GM11168 (cell line): ENCODE results near the gene ZNF511.

ENCODE experiments used
- in situ Hi-C: fragments of 300-500 bp; cut with MboI; formaldehyde crosslinking; loops from one replicate; pipeline ENCODE4 v1.12.0; 2022; ENCODE audit warnings: low sequenced_read_pairs; ENCODE audit not compliant: unreplicated experiment

Gene ZNF511

DNA sequence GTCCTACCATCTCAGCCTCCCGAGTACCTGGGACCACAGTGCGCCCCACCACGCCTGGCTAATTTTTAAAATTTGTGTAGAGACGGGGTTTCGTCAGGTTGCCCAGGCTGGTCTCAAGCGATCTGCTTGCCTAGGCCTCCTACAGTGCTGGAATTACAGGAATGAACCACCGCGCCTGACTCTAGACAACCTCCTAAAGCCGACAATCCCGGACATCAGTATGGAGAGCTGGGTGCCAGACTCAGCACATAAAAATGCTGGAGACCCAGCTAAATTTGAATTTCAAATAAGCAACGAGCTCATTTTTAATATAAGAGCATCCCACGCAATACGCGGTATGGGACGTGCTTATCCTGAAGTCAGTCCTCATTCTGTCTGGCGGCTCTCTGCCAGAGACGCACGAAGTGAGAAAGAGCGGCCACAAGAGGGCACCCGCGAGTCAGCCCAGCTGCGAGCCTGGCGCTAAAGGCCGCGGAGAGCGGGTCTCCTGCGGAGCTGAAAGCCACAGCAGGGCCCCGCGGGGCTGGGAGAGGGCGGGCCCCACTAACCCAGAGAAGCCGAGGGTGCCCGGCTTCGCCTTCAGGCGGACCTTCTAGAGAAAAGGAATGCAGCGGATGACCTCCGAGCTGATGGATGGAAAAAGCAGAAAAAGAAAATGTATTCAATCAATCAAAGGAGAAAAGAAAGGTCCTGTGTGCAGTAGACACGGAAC is 20.9 kb downstream of the ZNF511 start:
- in situ Hi-C loops: no loop called here

DNA sequence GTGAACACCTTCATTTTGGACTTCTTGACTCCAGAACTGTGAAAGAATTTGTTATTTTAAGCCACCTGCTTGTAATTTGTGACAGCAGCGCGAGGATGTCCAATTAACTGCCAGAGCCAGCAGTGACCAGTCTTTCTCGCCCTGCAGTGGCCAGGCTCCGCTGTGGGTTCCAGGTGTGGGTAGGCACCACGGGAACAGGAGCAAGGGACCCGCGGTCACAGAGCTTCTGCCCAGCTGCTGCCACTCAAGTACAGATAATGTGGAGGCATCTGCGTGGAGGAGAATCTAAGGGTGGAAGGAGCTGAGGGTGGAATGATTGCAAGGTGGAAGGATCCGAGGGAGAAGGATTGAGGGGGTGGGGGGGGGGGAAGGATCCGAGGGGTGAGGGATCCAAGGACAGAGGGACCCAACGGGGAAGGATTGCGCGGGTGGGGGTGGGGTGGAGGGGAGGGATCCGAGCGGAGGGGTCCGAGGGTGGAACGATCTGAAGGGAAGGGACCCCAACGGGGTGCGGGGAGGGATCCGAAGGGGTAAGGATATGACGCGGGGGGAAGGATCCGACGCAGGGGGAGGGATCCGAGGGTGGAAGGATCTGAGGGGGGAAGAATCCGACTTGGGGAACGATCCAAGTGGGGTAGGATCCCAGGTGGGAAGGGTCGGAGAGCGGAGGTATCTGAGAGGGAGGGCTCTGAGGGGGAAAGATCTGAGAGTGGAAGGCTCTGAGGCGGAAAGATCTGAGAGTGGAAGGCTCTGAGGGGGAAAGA is 24.4 kb downstream of the ZNF511 start:
- in situ Hi-C loops: no loop called here

DNA sequence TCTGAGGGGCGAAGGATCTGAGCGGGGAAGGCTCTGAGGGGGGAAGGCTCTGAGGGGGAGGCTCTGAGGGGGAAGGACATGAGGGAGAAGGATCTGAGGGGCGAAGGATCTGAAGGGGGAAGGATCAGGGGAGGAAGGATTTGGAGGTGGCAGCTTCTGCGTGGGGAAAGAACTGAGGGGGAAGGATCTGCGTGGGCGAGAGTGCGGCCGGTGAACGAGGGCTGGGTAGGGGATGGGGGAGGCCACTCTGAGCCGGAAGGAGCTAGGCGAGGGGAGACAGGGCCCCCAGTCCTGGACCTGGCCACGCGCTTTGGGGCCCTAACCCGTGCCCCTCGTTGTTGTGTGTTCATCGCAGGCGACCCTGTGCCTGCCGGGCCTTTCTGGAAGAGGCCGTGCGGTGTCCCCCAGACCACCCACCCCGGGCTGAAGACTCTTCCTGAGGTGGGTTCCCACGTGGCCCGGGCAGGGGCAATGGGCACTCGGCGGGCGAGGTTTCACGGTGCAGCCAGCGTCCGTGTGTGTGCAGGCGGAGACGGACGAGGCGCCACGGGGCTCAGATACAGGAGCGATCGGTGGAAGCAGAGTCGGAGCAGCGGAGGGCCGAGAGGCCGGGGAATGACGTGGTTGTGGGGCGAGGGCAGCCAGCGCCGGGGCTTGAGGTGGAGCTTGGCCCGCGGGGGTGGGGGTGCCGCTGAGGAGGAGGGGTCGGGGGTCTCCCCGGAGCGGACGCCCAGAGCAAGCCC is 26.0 kb downstream of the ZNF511 start:
- in situ Hi-C loops: no loop called here

DNA sequence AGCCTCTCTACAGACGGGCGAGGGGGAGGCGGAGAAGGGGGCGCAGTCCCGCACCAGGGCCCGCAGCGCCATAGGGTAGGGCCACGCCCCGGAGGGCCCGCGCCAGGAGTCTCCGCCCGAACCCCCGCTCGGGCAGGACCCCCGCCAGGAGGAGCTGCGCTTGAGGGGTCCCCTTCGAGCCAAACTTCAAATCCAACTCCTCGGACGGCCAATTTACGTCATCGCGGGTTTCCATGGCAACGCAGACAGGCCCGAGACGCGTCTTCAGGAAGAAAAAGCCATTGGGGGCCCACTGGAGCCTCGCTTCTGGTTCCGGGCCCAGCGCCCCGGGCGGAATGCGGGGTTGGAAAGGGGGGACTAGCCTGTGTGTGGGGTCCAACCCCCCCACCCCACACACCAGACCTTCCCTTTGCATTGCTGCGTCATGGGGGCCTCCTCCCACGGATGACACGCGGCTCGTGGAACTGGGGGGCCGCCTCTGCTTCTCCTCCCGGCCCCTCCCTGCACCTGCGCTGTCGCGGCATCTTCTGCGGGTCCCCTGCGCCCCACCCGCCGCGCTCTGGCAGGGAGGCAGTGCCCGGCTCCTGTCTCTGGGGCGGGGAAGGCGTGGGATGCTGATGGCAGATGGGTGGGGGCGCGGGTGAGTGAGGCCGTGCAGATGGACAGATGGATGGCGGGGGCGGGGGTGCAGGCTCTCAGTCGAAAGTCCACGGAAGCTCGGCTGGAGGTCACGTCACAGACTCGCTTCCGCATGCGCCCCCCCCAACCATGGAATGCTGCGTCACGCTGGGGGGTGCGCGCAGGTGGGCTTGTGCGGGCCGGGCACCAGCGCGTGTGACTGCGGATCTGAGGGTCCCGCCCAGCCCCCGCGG is 26.8 kb downstream of the ZNF511 start:
- in situ Hi-C loops: no loop called here

DNA sequence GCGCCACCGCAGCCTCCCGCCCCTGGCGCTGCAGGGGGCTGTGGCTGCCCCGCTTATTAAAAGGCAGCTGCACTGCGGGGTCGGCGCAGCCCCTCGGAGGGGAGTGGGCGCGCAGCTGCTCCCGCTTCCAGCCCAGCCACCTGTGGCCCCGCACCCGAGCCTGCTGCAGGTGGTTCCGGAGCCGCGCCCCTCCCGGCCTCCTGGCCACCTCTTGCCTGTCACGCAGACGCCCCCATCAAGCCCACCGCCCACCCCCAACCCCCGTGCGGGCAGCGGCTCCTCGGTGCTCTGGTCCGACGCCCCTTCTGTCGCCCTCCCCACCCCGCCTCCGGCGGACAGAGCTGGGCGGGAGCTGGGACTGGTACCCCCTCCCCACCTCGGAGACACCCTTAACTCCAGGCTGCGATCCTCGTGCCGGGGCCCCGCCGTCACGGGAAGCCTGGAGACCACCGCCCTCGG is 27.4 kb downstream of the ZNF511 start:
- in situ Hi-C loops: no loop called here

DNA sequence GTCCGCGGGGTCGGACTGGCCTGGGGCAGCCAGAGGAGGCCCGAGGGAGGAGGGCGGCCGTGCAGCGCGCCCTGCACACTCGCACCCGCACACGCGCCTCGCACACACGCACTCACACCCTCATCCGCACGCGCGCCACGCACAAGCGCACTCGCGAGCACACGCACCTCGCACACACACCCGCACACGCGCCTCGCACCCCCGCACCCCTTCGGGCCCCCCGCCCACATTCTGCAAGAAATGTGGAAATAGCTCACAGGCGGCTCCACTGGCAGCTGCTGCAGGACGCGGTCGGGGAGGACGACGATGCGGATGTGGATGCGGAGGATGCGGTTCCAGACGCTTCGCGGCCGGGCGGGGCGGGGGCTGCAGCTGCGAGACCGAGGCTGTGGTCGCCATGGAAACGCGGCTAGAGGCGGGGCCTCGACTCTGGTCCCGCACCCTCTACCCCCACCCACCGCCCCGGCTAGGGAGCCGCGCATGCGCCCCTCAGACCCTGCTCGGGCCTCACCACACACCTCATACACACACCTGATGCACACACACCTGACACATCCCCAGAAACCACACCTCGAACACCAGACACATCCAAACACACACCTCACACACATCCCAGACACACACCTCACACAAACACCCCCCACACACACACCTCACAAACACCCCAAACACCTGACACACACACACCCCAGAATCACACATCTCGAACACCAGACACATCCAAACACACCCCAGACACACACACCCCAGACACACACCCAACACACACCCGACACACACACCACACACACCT is 28.1 kb downstream of the ZNF511 start, which contains the start of gene CALY:
Gene CALY, minus strand, starts transcription at position 320 of the 793 bp plus-strand sequence. CDS start 7,907 bp downstream, outside the sequence.
- in situ Hi-C loops: no loop called here

DNA sequence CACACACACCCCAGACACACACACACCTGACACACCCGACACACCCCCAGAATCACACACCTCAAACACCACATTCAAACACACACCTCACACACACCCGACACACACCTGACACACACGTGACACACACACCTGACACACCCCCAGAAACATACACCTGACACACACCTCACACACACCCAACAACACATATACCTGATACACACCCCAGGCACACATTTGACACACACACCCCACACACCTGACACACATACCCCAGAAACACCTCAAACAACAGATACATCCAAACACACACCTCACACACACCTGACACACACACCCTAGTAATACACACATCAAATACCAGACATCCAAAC is 28.6 kb downstream of the ZNF511 start:
- in situ Hi-C loops: no loop called here

DNA sequence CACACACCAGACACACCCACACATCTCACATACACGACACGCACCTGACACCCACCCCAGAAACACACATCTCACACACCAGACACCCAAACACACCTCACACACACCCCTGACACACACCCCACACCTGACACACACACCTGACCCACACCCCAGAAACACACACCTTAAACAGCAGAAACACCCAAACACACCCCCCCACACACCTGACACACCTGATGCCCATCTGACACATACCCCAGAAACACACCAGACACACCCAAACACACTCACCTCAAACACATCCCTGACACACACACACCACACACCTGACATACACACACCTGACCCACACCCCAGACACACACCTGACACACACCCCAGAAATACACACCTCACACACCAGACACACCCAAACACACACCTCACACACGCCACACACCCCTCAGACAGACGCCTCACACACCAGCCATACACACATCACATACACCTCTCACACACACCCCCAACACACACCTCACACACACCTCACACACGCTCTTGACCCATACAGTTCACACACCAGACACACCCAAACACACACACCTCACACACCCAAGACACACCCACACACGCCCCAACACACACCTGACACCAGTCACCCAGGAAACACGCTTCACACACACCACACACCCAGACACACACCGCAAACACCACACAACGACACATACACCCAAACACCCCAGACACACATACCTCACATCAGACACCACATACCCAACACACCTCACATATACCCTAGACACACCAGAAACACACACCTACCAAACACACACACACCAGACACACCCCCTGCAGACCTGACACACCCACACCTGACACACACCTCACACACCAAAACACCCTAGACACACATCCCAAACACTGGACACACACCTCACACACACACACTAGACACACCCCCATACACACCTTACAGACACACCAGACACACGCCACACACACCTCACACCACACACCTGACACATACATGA is 29.7 kb downstream of the ZNF511 start:
- in situ Hi-C loops: no loop called here

DNA sequence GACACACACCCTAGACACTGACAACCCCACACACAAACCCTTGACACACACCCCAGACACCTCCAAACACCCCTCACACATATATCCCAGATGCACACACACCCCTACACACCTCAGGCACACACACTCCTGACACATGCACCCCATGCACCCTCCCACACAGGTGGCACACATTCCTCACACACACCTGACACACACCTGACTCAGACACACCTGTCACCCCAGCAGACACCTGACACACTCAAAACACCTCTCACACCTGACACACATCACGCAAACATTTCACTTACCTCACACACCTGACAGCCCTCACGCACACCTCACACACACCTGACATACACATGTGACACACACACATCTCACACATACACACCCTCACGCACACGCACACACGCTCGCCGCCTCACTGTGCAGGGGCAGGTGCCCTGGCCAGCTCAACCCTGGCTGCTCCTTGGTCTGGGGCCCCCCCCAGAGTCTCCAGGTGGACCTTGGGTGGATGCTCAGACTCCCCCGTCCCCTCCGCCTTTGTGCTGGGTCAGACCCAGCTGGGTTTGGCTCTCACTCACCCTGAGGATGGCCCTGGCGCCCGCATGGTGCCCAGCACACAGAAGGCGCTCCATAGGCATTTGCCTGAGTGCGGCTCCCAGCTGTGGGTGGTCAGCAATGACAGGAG is 31.1 kb downstream of the ZNF511 start:
- in situ Hi-C loops: no loop called here

DNA sequence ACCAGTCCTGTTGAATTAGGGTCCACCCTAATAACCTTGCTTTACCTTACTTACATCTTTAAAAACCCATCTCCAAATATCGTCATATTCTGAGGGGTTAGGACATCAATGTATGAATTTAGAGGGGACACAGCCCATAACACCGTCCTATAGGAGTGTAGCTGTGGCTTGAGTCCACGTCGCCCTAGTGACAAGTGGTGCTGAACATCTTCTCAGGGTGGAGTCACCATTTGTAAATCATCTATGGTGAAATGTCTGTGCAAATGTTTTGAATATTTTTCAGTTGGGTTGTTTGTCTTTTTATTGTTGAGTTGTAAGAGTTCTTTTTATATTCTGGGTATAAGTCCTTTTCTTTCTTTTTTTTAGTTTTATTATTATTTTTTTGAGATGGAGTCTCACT is 33.3 kb downstream of the ZNF511 start:
- in situ Hi-C loops: no loop called here

DNA sequence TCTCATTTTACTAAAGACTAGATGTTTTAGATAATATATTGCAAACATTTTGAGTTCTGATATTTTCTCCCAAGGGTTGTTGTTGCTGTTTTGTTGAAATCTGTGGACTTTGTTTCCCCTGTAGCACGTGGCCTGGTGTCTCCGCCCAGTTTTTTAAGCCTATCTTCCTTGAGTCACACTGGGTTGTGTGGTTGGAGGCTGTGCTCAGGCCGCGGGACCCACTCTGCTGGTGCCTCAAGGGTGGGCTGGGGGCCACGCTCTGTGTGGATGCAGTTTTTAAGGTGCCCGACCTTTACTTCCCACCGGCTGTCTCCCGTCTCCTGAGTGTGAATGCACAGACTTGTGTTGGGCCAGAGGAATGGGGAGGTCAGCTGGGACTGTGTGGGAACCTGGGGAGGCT is 34.2 kb downstream of the ZNF511 start:
- in situ Hi-C loops: no loop called here

DNA sequence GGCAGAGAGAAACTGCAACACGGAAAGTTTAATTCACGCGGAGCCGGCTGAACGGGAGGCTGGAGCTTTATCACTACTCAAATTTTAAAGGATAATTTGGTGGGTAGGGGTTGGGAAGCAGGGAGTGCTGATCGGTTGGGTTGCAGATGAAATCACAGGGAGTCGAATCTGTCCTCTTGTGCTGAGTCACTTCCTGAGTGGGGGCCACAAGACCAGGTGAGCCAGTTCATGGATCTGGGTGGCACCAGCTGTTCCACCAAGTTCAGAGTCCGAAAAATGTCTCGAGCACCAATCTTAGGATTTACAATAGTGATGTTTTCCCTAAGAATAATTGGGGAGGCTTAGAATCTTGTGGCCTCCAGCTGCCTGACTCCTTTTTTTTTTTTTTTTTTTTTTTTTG is 34.8 kb downstream of the ZNF511 start:
- in situ Hi-C loops: no loop called here

DNA sequence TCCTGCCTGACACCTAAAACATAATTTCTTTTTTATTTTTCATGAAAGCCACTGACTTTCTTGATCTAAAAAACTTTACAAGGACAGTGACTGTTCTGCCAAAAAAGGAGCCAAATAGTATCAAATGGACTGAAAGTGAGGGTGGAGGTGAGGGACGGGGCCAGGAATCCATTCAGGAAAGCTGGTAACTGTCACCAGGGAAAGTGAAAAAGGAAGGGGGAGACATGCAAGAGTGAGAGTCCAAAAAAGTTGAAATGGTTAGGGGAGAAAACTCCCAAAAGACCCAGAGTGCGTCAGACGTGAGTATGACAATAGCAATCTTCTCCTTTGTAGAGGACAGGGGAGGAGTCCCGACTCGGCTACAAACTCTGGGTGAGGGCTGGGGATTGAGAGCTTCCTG is 35.5 kb downstream of the ZNF511 start:
- in situ Hi-C loops: no loop called here

DNA sequence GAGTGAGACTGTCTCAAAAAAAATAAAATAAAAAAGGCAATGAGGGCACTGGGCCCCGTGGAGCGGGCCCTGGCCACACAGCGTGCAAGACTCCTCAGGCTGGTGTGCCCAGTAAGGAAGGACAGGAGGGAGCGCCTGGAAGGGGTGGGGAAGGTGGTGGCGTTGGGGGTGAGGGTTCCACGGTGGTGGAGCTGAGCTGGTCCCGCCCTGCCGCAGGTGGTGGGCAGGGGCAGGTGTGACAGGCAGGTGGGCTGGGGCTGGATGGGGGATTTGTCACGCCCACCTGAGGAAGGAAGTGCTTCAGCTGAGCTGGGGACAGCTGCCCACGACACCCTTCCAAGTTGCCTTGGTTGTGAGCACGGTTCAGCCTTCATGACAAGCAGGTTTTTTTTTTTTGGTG is 37.7 kb downstream of the ZNF511 start:
- in situ Hi-C loops: no loop called here

DNA sequence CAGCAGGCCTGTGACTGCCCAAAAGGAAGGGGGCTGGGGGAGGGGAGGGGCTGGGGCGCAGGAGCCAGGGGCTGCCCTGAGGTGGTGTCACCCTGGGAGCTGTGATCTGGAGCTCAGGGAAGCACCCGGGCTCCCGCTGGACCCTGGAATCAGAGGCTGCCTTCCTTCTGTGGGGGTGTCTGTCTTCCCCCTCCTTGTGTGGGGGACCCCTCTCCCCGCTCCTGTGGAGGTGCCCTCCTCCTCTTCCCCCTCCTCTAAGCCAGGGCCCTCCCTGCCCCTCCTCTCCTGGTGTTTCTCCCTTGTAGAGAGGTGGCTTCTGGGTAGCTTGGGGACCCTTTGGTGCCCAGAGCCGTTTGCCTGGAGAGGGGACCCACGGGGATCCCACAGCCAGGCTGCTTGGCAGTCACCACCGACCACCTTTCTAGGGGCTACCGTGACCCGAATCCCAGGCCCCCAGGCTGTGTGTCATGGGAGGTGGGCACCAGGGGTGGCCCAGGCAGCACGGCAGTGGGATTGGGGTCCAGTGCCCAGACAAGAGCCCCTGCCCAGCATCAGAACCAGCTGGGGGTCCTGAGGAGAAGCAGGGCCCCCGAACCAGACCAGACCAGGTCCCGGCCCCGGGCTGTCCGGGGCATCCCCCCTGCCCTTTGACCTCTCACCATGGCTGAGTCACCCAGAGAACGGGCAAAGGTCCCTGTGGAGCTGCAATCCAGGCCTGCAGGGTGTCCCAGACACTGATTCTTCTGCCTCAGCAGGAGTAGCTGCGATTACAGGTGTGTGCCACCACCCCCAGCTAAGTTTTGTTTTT is 39.2 kb downstream of the ZNF511 start:
- in situ Hi-C loops: no loop called here

DNA sequence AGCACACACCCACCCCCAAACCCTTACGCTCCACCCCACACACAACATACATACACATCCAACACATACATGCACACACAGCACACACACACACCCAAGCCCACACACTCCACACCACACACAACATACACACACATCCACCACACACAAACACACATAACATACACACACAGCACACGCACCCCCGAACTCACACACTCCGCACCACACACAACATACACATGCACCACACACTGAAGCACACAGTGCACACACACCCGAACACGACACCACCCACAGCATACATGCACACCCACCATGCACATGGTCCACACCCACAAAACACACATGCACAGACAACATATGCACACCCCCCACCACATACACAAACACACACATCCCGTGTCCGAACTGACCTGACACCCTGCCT is 40.5 kb downstream of the ZNF511 start:
- in situ Hi-C loops: no loop called here

DNA sequence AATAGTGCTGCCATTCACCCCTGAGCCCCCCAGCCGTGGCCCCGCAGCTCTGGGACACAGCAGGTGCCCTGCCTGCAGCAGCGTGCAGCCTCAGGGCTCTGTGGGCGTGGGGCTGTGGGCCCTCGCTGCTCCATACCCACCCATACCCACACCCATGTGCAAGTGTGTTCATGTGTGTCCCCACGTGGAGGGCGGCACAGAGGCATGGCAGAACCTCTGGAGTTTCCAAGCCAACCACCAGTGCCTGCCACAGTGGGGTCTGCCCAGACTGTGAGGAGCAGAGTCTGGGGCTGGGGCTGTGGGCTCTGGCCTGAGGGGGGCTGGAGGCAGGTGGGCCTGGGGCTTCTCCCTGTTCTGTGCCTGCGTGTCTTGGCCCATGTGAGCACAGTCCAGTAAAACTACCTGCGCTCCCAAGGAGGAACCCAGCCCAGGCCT is 40.9 kb downstream of the ZNF511 start:
- in situ Hi-C loops: no loop called here
